ENCODE measurements around the gene TGFBI.

Gene TGFBI

GRCh38 chr5:135997673-135998335, 31.0 kb upstream of the TGFBI start:
- TF ChIP-seq CTCF (IDR thresholded peaks at IDR 0.05; ENCODE audit: insufficient read depth, low read length, poor library complexity, severe bottlenecking) (no peak), EZH2phosphoT487 (conservative IDR thresholded peaks at IDR 0.05; ENCODE audit: low read length) (no peak)
- H3K36me3 ChIP-seq (ENCODE audit: low read length) = no peaks in the 10 kb centered on the region
- no peaks in the 10 kb centered on the region for H3F3A ChIP-seq (ENCODE audit: insufficient read depth)
- no peak overlapping the region for H3K4me2 ChIP-seq (ENCODE audit: low read depth, low read length, poor library complexity, severe bottlenecking)
- no peak overlapping the region for H3K9ac ChIP-seq (ENCODE audit: low read length)
- no peaks in the 10 kb centered on the region for H3K9me3 ChIP-seq (ENCODE audit: insufficient read depth, low read length)
- H2AFZ ChIP-seq (ENCODE audit: low read depth, low read length, severe bottlenecking) = no peak overlapping the region
- H3K4me3 ChIP-seq (ENCODE audit: insufficient read depth, low read length, poor library complexity, severe bottlenecking) = no peak overlapping the region
- no peaks in the 10 kb centered on the region for H3K27me3 ChIP-seq (ENCODE audit: low read length)
- no peak overlapping the region for H3K27ac ChIP-seq (ENCODE audit: low read depth, low read length)
- H3K79me2 ChIP-seq (ENCODE audit: insufficient read depth, low read length) = no peaks in the 10 kb centered on the region
- H3K9me2 ChIP-seq (replicated peaks; ENCODE audit: insufficient read depth, low read length) = no peaks in the 10 kb centered on the region
- no peaks in the 10 kb centered on the region for H4K20me1 ChIP-seq (ENCODE audit: low read depth, low read length)

GRCh38 chr5:135998889-135999288, 29.9 kb upstream of the TGFBI start:
- Histone ChIP-seq H3K9me3 (ENCODE audit: insufficient read depth, low read length) (no peaks in the 10 kb centered on the region), H3K4me2 (ENCODE audit: low read depth, low read length, poor library complexity, severe bottlenecking) (no peak overlapping the region), H2AFZ (ENCODE audit: low read depth, low read length, severe bottlenecking) (no peak overlapping the region), H4K20me1 (ENCODE audit: low read depth, low read length) (no peaks in the 10 kb centered on the region), H3K27me3 (ENCODE audit: low read length) (no peaks in the 10 kb centered on the region), H3K9me2 (replicated peaks; ENCODE audit: insufficient read depth, low read length) (no peaks in the 10 kb centered on the region), H3F3A (ENCODE audit: insufficient read depth) (no peaks in the 10 kb centered on the region), H3K36me3 (ENCODE audit: low read length) (no peaks in the 10 kb centered on the region), H3K79me2 (ENCODE audit: insufficient read depth, low read length) (no peaks in the 10 kb centered on the region), H3K9ac (ENCODE audit: low read length) (no peak overlapping the region), H3K4me3 (ENCODE audit: insufficient read depth, low read length, poor library complexity, severe bottlenecking) (no peak overlapping the region), H3K27ac (ENCODE audit: low read depth, low read length) (no peak overlapping the region)
- TF ChIP-seq CTCF (IDR thresholded peaks at IDR 0.05; ENCODE audit: insufficient read depth, low read length, poor library complexity, severe bottlenecking) (no peak), EZH2phosphoT487 (conservative IDR thresholded peaks at IDR 0.05; ENCODE audit: low read length) (no peak)

GRCh38 chr5:135999406-136000139, 29.2 kb upstream of the TGFBI start:
- TF ChIP-seq EZH2phosphoT487 (conservative IDR thresholded peaks at IDR 0.05; ENCODE audit: low read length) = no peak
- no peak overlapping the region for H3K27ac ChIP-seq (ENCODE audit: low read depth, low read length)
- H2AFZ ChIP-seq (ENCODE audit: low read depth, low read length, severe bottlenecking) = no peak overlapping the region
- H3K4me2 ChIP-seq (ENCODE audit: low read depth, low read length, poor library complexity, severe bottlenecking) = no peak overlapping the region
- H3K36me3 ChIP-seq (ENCODE audit: low read length) = no peaks in the 10 kb centered on the region
- H3K27me3 ChIP-seq (ENCODE audit: low read length) = no peaks in the 10 kb centered on the region
- H3K9me2 ChIP-seq (replicated peaks; ENCODE audit: insufficient read depth, low read length) = no peaks in the 10 kb centered on the region
- H3K9me3 ChIP-seq (ENCODE audit: insufficient read depth, low read length) = no peaks in the 10 kb centered on the region
- no peaks in the 10 kb centered on the region for H4K20me1 ChIP-seq (ENCODE audit: low read depth, low read length)
- H3K9ac ChIP-seq (ENCODE audit: low read length) = no peak overlapping the region
- no peaks in the 10 kb centered on the region for H3K79me2 ChIP-seq (ENCODE audit: insufficient read depth, low read length)
- H3K4me3 ChIP-seq (ENCODE audit: insufficient read depth, low read length, poor library complexity, severe bottlenecking) = no peak overlapping the region
- no peaks in the 10 kb centered on the region for H3F3A ChIP-seq (ENCODE audit: insufficient read depth)

GRCh38 chr5:136000147-136000546, 28.6 kb upstream of the TGFBI start:
- H3K9ac ChIP-seq (ENCODE audit: low read length) = no peak overlapping the region
- no peaks in the 10 kb centered on the region for H3K79me2 ChIP-seq (ENCODE audit: insufficient read depth, low read length)
- no peaks in the 10 kb centered on the region for H3F3A ChIP-seq (ENCODE audit: insufficient read depth)
- H3K27ac ChIP-seq (ENCODE audit: low read depth, low read length) = no peak overlapping the region
- TF ChIP-seq CTCF (IDR thresholded peaks at IDR 0.05; ENCODE audit: insufficient read depth, low read length, poor library complexity, severe bottlenecking) (no peak), EZH2phosphoT487 (conservative IDR thresholded peaks at IDR 0.05; ENCODE audit: low read length) (no peak)
- H3K4me3 ChIP-seq (ENCODE audit: insufficient read depth, low read length, poor library complexity, severe bottlenecking) = no peak overlapping the region
- no peak overlapping the region for H2AFZ ChIP-seq (ENCODE audit: low read depth, low read length, severe bottlenecking)
- no peaks in the 10 kb centered on the region for H3K27me3 ChIP-seq (ENCODE audit: low read length)
- no peaks in the 10 kb centered on the region for H3K9me3 ChIP-seq (ENCODE audit: insufficient read depth, low read length)
- no peak overlapping the region for H3K4me2 ChIP-seq (ENCODE audit: low read depth, low read length, poor library complexity, severe bottlenecking)
- no peaks in the 10 kb centered on the region for H3K36me3 ChIP-seq (ENCODE audit: low read length)
- no peaks in the 10 kb centered on the region for H3K9me2 ChIP-seq (replicated peaks; ENCODE audit: insufficient read depth, low read length)
- no peaks in the 10 kb centered on the region for H4K20me1 ChIP-seq (ENCODE audit: low read depth, low read length)

Measured in SU-DHL-6 (cell line).